ENCODE measurements around the gene NRF1. TPM values are rescaled to one million over a fixed set of nuclear protein-coding genes. Genes with fewer than 3 reads are reported as not detected.
"Not testable (repeated sequence)": the region's sequence is repeated elsewhere in the genome, so short reads cannot be mapped to it uniquely, and the experiment has no call there.

NRF1 gene
- total and polyA plus RNA-seq, 4 donors, result 4.9 to 23.4 (median 14.3) TPM

DNA sequence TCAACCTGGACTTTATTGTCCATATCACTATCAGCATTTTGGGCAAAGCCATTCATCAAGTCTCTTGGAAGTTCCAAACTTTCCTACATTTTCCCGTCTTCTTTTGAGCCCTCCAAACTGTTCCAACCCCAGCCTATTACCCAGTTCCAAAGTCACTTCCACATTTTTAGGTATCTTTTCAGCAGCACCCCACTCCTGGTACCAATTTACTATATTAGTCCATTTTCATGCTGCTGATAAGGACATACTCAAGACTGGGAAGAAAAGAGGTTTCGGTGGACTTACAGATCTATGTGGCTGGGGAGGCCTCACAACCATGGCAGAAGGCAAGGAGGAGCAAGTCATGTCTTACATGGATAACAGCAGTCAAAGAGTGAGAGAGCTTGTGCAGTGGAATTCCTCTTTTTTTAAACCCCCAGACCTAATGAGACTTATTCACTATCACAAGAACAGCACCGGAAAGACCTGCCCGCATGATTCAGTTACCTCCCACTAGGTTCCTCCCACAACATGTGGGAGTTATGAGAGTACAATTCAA, 50.2 kb downstream of the NRF1 start:
- H3K4me1 ChIP-seq (ENCODE audit: control insufficient read depth in 1 of 2, insufficient read depth in 2 of 2, low read length in 2 of 2), result no peaks in the 10 kb centered on the region
- ATAC-seq (ENCODE audit: low FRiP score) (no peak), DNase-seq (no peak)
- H3K27me3 ChIP-seq (ENCODE audit: control insufficient read depth in 1 of 2, insufficient read depth in 2 of 2, low read length in 1 of 2), result no peaks in the 10 kb centered on the region
- peaks cover 0 to 4% of the 10 kb centered on the region in 2 donors for H3K36me3 ChIP-seq (ENCODE audit: control insufficient read depth in 1 of 2, insufficient read depth in 2 of 2, low read length in 1 of 2)
- no peak overlapping the region for H3K4me3 ChIP-seq (ENCODE audit: low read length in 2 of 2)
- intact Hi-C loops (cut with DNase I), result loop anchor here in 1 of 2 donors (5.0 kb wide), 1 partner anchor 166 kb away; no protein-coding TSS in a partner anchor
- 97 to 98% methylated on average over 4 of the region's 4 CpGs for WGBS, 2 donors
- H3K9me3 ChIP-seq (ENCODE audit: control insufficient read depth, low read length), result no peaks in the 10 kb centered on the region
- no peak overlapping the region for H3K27ac ChIP-seq (ENCODE audit: low read depth in 1 of 2, low read length in 2 of 2)

DNA sequence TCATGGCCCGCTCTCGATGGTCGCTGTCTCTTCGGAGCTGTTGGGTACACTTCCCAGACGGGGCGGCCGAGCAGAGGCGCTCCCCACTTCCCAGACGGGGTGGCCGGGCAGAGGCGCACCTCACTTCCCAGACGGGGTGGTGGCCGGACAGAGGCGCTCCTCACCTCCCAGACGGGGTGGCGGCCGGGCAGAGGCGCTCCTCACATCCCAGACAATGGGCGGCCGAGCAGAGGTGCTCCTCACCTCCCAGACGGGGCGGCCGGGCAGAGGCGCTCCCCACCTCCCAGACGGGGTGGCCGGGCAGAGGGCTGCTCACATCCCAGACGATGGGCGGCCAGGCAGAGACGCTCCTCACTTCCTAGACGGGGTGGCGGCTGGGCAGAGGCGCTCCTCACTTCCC, 51.7 kb downstream of the NRF1 start:
- H3K27me3 ChIP-seq (ENCODE audit: control insufficient read depth in 1 of 2, insufficient read depth in 2 of 2, low read length in 1 of 2); H3K4me1 ChIP-seq (ENCODE audit: control insufficient read depth in 1 of 2, insufficient read depth in 2 of 2, low read length in 2 of 2); H3K9me3 ChIP-seq (ENCODE audit: control insufficient read depth, low read length); H3K27ac ChIP-seq (ENCODE audit: low read depth in 1 of 2, low read length in 2 of 2); DNase-seq; H3K4me3 ChIP-seq (ENCODE audit: low read length in 2 of 2); H3K36me3 ChIP-seq (ENCODE audit: control insufficient read depth in 1 of 2, insufficient read depth in 2 of 2, low read length in 1 of 2); ATAC-seq (ENCODE audit: low FRiP score): not testable (repeated sequence)
- intact Hi-C loops (cut with DNase I), result loop anchor here in 1 of 2 donors (5.0 kb wide), 1 partner anchor 164 kb away; no protein-coding TSS in a partner anchor
- WGBS, 2 donors, result 97% methylated on average over 20 to 32 of the region's 32 CpGs

DNA sequence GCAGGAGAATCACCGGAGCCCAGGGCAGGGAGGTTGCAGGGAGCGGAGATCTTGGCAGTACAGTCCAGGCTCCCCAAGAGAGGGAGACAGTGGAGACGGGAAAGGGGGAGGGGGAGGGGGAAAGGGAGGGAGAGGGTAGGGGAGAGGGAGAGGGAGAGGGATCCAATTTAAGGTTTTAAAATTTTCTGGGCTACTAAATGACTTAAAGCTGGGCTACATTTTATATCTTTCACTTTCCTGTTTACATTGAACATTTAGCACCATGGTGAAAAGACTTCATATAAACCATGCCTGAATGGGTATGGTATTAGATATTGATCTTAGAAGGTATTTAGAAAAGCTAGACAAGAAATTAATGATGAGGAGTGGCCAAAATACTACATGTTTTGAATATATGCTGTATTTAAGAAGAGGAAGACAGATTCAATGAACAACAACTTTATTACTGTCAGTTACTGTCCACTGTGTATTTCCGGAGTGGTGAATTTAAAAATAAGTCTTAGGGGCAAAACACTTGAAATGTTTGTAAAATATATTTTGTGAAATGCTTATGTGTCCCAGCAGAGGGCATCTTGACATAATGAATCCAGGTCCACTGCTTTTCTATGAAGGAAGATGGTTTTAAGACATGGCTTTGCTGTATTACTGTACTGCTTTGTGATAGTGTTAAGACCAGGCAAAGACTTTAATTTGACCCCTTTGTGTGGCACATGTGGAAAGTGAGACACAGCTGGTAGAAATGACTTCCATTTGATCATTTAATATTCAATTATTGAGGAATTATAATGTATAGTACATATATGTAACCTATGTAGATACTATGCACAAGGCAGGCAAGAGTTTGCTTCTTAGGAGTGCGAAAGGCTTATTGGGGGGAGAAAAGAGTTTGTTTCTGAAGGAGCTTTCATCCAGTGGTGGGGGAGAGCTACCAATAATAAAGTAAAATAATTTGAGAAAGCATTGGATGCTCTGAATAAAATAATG, 52.8 kb downstream of the NRF1 start:
- no peaks in the 10 kb centered on the region for H3K4me1 ChIP-seq (ENCODE audit: control insufficient read depth in 1 of 2, insufficient read depth in 2 of 2, low read length in 2 of 2)
- H3K9me3 ChIP-seq (ENCODE audit: control insufficient read depth, low read length), result no peaks in the 10 kb centered on the region
- ATAC-seq (ENCODE audit: low FRiP score) (no peak), DNase-seq (no peak)
- no peak overlapping the region for H3K4me3 ChIP-seq (ENCODE audit: low read length in 2 of 2)
- no peak overlapping the region for H3K27ac ChIP-seq (ENCODE audit: low read depth in 1 of 2, low read length in 2 of 2)
- H3K36me3 ChIP-seq (ENCODE audit: control insufficient read depth in 1 of 2, insufficient read depth in 2 of 2, low read length in 1 of 2), result peaks cover 0 to 2% of the 10 kb centered on the region in 2 donors
- WGBS, 2 donors, result 63 to 65% methylated on average over 5 of the region's 5 CpGs
- H3K27me3 ChIP-seq (ENCODE audit: control insufficient read depth in 1 of 2, insufficient read depth in 2 of 2, low read length in 1 of 2), result no peaks in the 10 kb centered on the region
- intact Hi-C loops (cut with DNase I), result loop anchor here (2.0 to 5.0 kb wide), 3 partner anchors 163 to 348 kb away; no protein-coding TSS in a partner anchor

DNA sequence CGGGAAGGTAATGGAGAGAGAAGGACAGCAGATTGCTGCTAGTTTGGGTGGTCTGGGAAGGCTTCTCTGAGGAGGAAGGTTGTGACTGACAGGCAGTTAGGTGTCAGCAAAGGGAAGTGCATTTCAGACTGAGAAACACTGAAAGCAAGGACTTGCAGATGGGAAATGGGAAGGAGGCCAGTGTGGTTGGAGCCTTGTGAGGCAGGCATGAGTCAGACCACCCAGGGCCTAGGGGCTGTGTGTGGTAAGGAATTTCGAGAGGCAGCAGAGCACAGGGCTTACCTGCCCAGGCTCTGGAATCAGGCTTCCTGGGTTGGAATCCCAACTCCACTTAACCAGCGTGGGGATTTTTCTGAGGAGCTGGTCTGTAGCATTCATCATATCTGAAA, 53.5 kb downstream of the NRF1 start:
- Histone ChIP-seq H3K9me3 (ENCODE audit: control insufficient read depth, low read length) (no peaks in the 10 kb centered on the region), H3K36me3 (ENCODE audit: control insufficient read depth in 1 of 2, insufficient read depth in 2 of 2, low read length in 1 of 2) (peaks cover 0 to 2% of the 10 kb centered on the region in 2 donors), H3K4me1 (ENCODE audit: control insufficient read depth in 1 of 2, insufficient read depth in 2 of 2, low read length in 2 of 2) (no peaks in the 10 kb centered on the region), H3K27ac (ENCODE audit: low read depth in 1 of 2, low read length in 2 of 2) (no peak overlapping the region), H3K27me3 (ENCODE audit: control insufficient read depth in 1 of 2, insufficient read depth in 2 of 2, low read length in 1 of 2) (no peaks in the 10 kb centered on the region), H3K4me3 (ENCODE audit: low read length in 2 of 2) (no peak overlapping the region)
- ATAC-seq (ENCODE audit: low FRiP score) (no peak), DNase-seq (no peak)
- intact Hi-C loops (cut with DNase I), result loop anchor here (2.0 to 5.0 kb wide), 2 partner anchors 346 to 347 kb away; no protein-coding TSS in a partner anchor
- WGBS, 2 donors, result 67 to 70% methylated on average over 3 of the region's 3 CpGs

DNA sequence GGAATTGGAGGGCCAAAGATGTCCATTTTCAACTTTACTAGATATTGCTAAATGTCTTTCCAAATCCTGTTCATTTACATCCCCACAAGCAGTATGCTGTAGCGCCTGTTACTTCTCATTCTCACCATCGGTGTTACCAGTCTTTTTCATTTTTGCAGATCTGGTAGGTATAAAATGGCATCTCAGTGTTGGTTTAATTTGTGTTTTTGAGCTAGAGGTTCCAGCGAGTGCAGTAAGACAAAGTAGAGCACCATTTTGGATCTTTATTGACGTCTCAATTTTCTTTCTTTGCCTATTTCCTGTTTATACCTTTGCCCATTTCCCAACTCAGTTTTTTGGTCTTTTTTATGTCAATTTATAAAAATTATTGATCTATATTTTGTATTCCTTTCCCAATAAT, 55.6 kb downstream of the NRF1 start:
- WGBS, 2 donors, result 97 to 98% methylated on average over 4 of the region's 4 CpGs
- H3K4me1 ChIP-seq (ENCODE audit: control insufficient read depth in 1 of 2, insufficient read depth in 2 of 2, low read length in 2 of 2), result no peaks in the 10 kb centered on the region
- no peaks in the 10 kb centered on the region for H3K9me3 ChIP-seq (ENCODE audit: control insufficient read depth, low read length)
- H3K27ac ChIP-seq (ENCODE audit: low read depth in 1 of 2, low read length in 2 of 2), result no peak overlapping the region
- ATAC-seq (ENCODE audit: low FRiP score), result no peak
- H3K27me3 ChIP-seq (ENCODE audit: control insufficient read depth in 1 of 2, insufficient read depth in 2 of 2, low read length in 1 of 2), result no peaks in the 10 kb centered on the region
- intact Hi-C loops (cut with DNase I), result loop anchor here in 1 of 2 donors (5.0 kb wide), 1 partner anchor 345 kb away; no protein-coding TSS in a partner anchor
- peaks cover 0 to 2% of the 10 kb centered on the region in 2 donors for H3K36me3 ChIP-seq (ENCODE audit: control insufficient read depth in 1 of 2, insufficient read depth in 2 of 2, low read length in 1 of 2)
- no peak overlapping the region for H3K4me3 ChIP-seq (ENCODE audit: low read length in 2 of 2)
- DNase-seq, result no peak

DNA sequence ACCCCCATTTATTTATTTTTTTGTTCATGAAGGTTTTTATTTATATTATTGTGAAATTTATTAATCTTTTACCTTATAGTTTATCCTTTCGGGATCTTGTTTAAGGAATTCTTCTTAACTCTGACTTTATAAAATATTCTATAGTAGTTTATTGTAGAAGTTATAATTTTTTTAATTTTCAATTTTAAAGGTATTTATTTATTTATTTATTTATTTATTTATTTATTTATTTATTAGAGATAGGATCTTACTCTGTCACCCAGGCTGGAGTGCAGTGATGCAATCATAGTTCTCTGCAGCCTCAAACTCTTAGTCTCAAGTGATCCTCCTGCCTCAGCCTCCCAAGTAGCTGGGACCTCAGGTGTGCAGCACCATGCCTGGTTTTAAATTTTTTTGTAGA, 56.0 kb downstream of the NRF1 start:
- H3K27ac ChIP-seq (ENCODE audit: low read depth in 1 of 2, low read length in 2 of 2), result no peak overlapping the region
- intact Hi-C loops (cut with DNase I), result loop anchor here in 1 of 2 donors (5.0 kb wide), 1 partner anchor 345 kb away; no protein-coding TSS in a partner anchor
- no peaks in the 10 kb centered on the region for H3K27me3 ChIP-seq (ENCODE audit: control insufficient read depth in 1 of 2, insufficient read depth in 2 of 2, low read length in 1 of 2)
- no peaks in the 10 kb centered on the region for H3K4me1 ChIP-seq (ENCODE audit: control insufficient read depth in 1 of 2, insufficient read depth in 2 of 2, low read length in 2 of 2)
- DNase-seq (no peak), ATAC-seq (ENCODE audit: low FRiP score) (no peak)
- 98 to 100% methylated on average over 1 of the region's 1 CpG for WGBS, 2 donors
- no peaks in the 10 kb centered on the region for H3K9me3 ChIP-seq (ENCODE audit: control insufficient read depth, low read length)
- peaks cover 0 to 2% of the 10 kb centered on the region in 2 donors for H3K36me3 ChIP-seq (ENCODE audit: control insufficient read depth in 1 of 2, insufficient read depth in 2 of 2, low read length in 1 of 2)
- H3K4me3 ChIP-seq (ENCODE audit: low read length in 2 of 2), result no peak overlapping the region

DNA sequence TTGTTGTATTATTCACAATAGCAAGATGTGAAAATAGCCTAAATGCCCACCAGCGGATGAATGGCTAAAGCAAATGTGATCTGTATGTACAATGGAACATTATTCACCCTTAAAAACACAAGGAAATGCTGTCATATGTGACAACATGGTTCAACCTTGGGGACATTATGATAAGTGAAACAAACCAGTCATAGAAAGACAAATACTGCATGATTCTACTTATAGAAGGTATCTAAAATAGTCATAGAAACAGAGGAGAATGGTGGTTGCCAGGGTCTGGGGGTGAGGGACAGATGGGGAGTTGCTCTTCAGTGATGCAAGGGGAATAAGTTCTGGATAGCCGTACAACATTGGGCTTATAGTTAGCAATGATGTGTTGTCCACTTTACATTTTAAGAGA, 58.4 kb downstream of the NRF1 start:
- ATAC-seq (ENCODE audit: low FRiP score), result no peak
- 95 to 98% methylated on average over 2 of the region's 2 CpGs for WGBS, 2 donors

DNA sequence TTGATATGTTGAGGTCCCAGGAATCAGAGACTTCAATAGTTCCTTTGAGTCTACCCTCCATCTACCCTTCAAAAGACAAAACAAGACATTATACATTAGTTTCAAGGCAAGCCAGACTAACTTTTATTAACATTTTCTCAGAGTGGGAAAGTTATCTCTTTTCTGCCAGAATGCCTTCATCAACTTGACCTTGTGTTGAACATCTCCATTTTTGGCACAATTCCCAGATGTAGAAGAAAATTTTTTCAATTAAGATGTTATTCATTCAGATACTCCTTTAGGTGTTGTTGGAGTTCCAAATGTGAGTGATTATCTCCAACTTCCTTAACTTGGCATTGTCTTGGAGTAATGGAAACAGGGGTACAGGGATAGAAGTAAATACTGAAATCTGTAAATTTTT, 59.1 kb downstream of the NRF1 start:
- no peaks in the 10 kb centered on the region for H3K9me3 ChIP-seq (ENCODE audit: control insufficient read depth, low read length)
- H3K4me3 ChIP-seq (ENCODE audit: low read length in 2 of 2), result no peak overlapping the region
- no peak for ATAC-seq (ENCODE audit: low FRiP score)
- no peaks in the 10 kb centered on the region for H3K27me3 ChIP-seq (ENCODE audit: control insufficient read depth in 1 of 2, insufficient read depth in 2 of 2, low read length in 1 of 2)
- no peak for DNase-seq
- intact Hi-C loops (cut with DNase I), result no loop called here
- H3K36me3 ChIP-seq (ENCODE audit: control insufficient read depth in 1 of 2, insufficient read depth in 2 of 2, low read length in 1 of 2), result no peaks in the 10 kb centered on the region
- no peak overlapping the region for H3K27ac ChIP-seq (ENCODE audit: low read depth in 1 of 2, low read length in 2 of 2)
- no peaks in the 10 kb centered on the region for H3K4me1 ChIP-seq (ENCODE audit: control insufficient read depth in 1 of 2, insufficient read depth in 2 of 2, low read length in 2 of 2)

More for the DNA sequence above, 58.4 kb downstream of the NRF1 start:
- no peak overlapping the region for H3K27ac ChIP-seq (ENCODE audit: low read depth in 1 of 2, low read length in 2 of 2)
- no peak for DNase-seq
- no peaks in the 10 kb centered on the region for H3K9me3 ChIP-seq (ENCODE audit: control insufficient read depth, low read length)
- intact Hi-C loops (cut with DNase I), result loop anchor here in 1 of 2 donors (5.0 kb wide), 1 partner anchor 342 kb away; no protein-coding TSS in a partner anchor
- H3K36me3 ChIP-seq (ENCODE audit: control insufficient read depth in 1 of 2, insufficient read depth in 2 of 2, low read length in 1 of 2), result peaks cover 0 to 2% of the 10 kb centered on the region in 2 donors
- H3K4me1 ChIP-seq (ENCODE audit: control insufficient read depth in 1 of 2, insufficient read depth in 2 of 2, low read length in 2 of 2), result no peaks in the 10 kb centered on the region
- no peak overlapping the region for H3K4me3 ChIP-seq (ENCODE audit: low read length in 2 of 2)
- no peaks in the 10 kb centered on the region for H3K27me3 ChIP-seq (ENCODE audit: control insufficient read depth in 1 of 2, insufficient read depth in 2 of 2, low read length in 1 of 2)

Data from aorta (tissue), 5 donors.